ENCODE measurements around the gene NUP85.
"Not testable (repeated sequence)": the region's sequence is repeated elsewhere in the genome, so short reads cannot be mapped to it uniquely, and the experiment has no call there.

NUP85 gene

GRCh38 chr17:75240394-75241142 lies 35.1 kb downstream of the NUP85 start:
- peak; percentile 65 for DNase-seq (ENCODE audit: low spot score)
- peak; percentile 32 for FAIRE-seq

DNA sequence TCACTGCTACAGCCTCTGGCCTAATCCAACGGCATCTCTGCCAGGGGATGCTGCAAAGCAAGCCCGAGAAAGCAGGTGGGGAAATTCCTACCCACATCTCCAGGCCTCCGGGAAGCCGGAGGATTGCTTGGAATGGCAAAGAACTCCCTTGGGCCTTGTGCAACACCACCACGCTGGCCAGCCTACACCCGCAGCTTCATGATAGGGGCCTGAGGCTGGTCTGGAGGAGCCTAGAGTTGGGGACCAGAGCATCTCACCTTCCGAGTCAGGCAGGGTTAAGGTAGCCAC lies 35.6 kb downstream of the NUP85 start:
- DNase-seq (ENCODE audit: low spot score), result no peak
- FAIRE-seq, result no peak

DNA sequence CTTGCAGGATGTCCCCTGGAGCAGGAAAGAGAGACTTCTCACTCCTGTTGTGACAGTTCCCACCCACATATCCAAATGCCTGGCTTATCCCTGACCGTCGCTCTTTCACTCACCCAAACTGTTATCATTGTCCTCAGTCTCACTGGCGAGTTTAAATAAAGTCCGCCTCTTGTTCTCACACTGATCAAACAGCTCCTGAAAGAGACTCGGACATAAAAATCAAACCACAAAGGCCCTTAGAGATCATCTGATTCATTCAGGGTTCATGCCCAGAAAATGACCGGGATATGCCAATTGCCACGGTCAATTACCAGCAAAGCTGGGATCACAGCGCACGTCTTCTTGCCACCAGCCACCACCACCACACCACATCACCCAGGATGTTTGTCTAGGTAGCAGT lies 36.0 kb downstream of the NUP85 start:
- FAIRE-seq, result peak; percentile 84
- DNase-seq (ENCODE audit: low spot score), result no peak

DNA sequence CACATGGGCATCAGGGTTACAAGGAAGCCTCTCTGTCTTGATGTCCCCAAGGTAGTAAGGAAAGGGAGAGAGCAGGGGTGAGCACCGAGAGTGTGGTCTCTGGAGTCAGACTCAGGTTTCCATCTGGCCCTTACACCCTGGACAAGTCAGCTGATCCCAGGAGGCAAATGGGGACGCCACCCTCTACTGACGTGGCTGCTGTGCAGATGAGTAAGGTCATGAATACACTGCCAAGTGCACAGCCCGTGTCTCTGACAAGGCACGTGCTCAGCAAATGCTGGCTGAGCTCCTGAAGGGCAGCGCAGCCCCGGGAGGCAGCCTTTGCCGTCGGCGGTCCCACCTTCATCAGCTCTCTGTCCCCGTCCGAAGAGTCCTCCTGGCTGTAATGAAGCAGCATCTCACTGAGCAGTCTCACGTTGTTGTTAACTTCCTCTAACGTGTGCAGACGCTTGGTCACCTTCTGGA lies 36.5 kb downstream of the NUP85 start:
- DNase-seq (ENCODE audit: low spot score) (no peak), FAIRE-seq (no peak)

GRCh38 chr17:75242461-75243042 lies 37.1 kb downstream of the NUP85 start:
- FAIRE-seq (no peak), DNase-seq (ENCODE audit: low spot score) (no peak)

GRCh38 chr17:75244133-75244866 lies 38.8 kb downstream of the NUP85 start:
- FAIRE-seq (peak; percentile 73), DNase-seq (ENCODE audit: low spot score) (no peak)

- DNase-seq (ENCODE audit: low spot score), result no peak
- FAIRE-seq, result no peak
Observed at GRCh38 chr17:75245011-75245410, 39.5 kb downstream of the NUP85 start.

- DNase-seq (ENCODE audit: low spot score), result no peak
- FAIRE-seq, result no peak
Observed at GRCh38 chr17:75246404-75246803, 40.9 kb downstream of the NUP85 start.

DNA sequence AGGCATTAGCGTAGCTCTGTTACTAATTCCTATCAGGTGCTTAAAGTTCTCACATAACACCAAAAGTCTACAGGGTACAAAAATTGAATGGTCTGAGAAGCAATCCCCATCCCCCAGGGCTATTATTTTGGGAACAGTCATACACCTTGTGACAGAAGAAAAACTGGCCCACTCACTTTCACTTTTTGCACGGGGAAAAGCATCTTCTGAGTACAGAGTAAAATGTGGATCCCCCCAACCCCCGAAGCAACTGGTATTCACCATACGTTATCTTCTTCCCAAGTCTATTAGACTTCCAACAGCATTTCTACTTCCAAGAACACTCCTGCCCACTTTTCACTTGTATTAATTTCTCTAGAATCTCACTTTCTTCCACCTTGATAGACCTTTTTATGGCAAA lies 44.1 kb downstream of the NUP85 start:
- FAIRE-seq, result no peak

DNA sequence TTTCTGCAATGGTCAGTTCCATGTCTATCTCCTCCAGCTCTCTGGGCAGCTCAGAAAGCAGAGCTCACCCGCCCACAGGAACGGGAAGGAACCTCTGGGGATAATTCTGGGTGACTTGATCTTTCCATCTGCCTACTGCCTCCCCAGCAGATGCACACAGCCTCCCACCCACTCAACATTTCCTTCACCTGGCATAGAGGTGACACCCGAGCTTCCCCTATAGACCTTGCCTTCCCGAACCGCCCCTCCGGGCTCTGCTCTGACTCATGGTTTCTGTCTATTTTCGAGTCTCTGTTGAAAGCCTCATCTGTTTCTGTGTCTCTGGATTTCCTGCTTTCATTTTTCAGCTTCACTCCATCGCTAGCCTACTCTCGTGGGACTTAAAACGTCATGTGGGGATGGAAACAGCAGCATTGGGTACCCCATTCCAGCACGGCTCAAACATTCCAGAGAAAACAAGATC lies 44.6 kb downstream of the NUP85 start:
- DNase-seq (ENCODE audit: low spot score), result no peak
- FAIRE-seq, result no peak

More for the DNA sequence above, 44.1 kb downstream of the NUP85 start:
- no peak for DNase-seq (ENCODE audit: low spot score)

GRCh38 chr17:75252039-75252816 lies 46.7 kb downstream of the NUP85 start:
- FAIRE-seq (no peak), DNase-seq (ENCODE audit: low spot score) (no peak)

DNA sequence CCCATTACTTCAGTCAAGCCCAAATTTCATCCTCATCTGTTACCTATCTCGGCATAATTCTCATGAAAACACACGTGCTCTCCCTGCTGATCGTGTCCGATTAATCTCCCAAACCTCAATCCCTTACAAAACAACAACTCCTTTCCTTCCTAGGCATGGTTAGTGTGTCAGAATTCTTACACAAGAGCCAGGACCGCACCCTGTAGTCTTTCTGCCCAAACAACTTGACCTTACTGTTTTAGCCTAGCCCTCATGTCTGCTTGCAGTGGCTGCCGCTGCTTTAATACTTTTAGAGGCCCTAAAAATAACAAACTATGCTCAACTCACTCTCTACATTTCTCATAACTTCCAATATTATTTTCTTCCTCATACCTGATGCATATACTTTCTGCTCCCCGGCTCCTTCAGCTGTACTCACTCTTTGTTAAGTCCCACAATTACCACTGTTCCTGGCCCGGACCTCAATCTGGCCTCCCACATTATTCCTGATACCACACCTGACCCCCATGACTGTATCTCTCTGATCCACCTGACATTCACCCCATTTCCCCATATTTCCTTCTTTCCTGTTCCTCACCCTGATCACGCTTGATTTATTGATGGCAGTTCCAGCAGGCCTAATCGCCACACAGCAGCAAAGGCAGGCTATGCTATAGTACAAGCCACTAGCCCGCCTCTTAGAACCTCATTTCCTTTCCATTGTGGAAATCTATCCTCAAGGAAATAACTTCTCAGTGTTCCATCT lies 50.6 kb downstream of the NUP85 start:
- not testable (repeated sequence) for DNase-seq (ENCODE audit: low spot score); FAIRE-seq

DNA sequence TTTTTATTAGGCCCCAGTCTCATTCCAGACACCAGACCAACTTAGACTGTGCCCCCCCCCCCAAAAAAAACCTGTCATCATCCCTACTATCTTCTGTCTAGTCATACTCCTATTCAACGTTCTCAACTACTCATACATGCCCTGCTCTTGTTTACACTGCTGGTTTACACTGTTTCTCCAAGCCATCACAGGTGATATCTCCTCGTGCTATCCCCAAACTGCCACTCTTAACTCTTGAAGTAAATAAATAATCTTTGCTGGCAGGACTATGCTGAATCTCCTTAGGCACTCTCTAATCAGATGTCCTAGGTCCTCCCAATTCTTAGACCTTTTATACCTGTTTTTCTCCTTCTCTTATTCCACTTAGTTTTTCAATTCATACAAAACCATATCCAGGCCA lies 51.7 kb downstream of the NUP85 start:
- not testable (repeated sequence) for FAIRE-seq; DNase-seq (ENCODE audit: low spot score)

GRCh38 chr17:75260641-75261335 lies 55.3 kb downstream of the NUP85 start:
- FAIRE-seq (no peak), DNase-seq (ENCODE audit: low spot score) (no peak)

DNA sequence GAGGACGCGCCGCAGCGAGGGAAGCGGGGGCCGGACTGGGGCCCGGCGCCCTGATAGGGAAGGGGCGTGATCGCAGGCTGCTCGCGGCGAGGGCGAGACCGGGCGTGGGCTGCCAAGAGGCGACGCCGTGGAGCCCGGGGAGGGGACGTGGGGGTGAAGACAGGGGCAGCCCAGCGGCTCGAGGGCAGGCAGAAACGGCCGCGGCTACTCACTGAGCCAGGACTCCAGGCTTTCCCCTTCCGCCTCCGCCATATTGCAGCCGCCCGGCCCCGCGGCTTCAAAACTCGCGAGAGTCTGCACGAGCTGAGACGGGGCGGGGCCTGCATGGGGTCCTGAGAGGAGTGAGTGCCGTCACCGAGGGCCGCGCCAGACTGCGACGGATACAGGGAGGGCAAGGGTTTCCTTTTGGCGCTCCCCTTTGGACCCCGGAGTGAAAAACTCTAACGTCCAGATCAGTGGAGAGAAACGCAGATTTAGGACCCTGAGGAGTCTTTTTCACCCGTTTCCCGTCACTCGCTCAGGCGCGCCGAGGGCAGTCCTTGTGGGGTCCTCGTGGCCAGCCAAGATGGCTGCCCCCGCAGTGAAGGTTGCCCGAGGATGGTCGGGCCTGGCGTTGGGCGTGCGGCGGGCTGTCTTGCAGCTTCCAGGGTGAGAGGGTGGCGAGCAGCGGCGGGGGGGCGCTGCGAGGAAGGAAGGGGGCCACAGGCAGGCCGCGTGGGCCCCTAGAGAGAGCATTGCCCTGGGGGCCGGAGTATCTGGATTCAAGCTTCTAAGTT lies 56.0 kb downstream of the NUP85 start, which contains the start of the genes GGA3 and MRPS7:
GGA3 (minus strand) TSS at position 271 of the 776 bp plus-strand sequence; CDS start at position 252, 19 bp downstream.
MRPS7 (plus strand) TSS at position 544 of the 776 bp plus-strand sequence; CDS start at position 566, 22 bp downstream.
- DNase-seq (ENCODE audit: low spot score) (peak; percentile 98), FAIRE-seq (peak; percentile 13)

- no peak for DNase-seq (ENCODE audit: low spot score)
- no peak for FAIRE-seq
Observed at GRCh38 chr17:75262112-75262606, 56.7 kb downstream of the NUP85 start.

DNA sequence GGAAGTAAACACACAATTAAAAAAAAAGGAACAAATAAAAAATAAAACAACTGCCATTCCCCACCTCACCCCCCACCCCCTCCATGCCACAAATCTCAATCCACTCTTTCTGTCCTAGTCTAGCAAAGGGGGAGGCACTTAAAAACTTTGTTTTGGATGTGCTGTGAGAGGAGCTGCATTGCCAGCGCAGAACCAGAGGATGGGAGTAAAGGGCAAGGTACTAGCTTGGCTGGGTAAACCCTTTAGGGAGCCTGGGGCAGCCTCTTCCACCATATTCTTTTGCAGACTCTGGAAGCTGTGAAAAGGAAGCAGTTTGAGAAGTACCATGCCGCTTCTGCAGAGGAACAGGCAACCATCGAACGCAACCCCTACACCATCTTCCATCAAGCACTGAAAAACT lies 57.6 kb downstream of the NUP85 start:
- DNase-seq (ENCODE audit: low spot score) (no peak), FAIRE-seq (no peak)

DNA sequence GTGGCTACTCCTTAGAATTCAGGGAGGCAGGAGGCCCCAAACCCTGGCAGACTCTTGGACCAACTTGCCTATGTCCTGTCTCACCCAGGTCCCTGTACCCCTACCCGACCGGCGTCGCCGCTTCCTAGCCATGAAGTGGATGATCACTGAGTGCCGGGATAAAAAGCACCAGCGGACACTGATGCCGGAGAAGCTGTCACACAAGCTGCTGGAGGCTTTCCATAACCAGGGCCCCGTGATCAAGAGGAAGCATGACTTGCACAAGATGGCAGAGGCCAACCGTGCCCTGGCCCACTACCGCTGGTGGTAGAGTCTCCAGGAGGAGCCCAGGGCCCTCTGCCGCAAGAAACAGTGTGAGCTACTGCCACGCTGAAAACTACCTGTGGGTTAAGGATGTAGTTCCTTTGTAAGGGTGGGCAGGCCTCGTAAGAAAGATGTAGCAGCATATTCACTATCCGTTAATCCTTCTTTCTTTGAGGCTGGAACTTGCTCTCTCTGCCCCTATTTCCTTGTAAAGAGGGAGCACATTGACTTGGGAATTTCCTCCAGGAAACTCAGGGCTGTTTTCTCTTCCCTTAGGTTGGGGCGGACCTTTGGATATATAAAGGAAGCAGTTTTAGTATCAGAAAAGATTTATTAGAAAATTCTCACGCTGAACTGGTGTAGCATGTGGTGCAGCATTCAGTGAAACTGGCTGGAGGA lies 60.3 kb downstream of the NUP85 start:
- FAIRE-seq (no peak), DNase-seq (ENCODE audit: low spot score) (no peak)
